HG03135 (cell line): ENCODE measurements around the gene HEYL.

Experiments
- ATAC-seq: cut with Tn5 transposase; IDR thresholded peaks from one replicate; pipeline ENCODE4 v1.9.1; 2021; ENCODE audit warnings: mild to moderate bottlenecking, moderate library complexity; ENCODE audit not compliant: unreplicated experiment

Gene HEYL

DNA sequence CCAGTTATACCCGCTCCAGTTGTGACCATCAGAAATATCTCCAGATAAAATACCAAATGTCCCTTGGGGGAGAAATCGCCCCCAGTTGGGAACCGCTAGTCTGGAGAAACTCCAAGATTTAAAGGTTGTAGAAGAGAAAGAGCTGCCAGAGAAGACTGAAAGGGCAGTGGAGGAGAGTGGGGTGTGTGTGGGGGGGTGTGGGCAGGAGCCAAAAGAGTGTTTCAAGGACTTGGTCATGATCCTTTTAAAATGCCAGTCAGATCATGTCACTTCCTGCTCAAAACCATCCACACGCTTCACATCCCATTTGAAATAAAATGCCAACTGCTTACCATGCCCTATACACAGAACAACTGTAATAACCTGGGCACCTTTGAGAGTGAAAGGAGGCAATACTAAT, 3.4 kb upstream of the HEYL start:
- no peak for ATAC-seq

DNA sequence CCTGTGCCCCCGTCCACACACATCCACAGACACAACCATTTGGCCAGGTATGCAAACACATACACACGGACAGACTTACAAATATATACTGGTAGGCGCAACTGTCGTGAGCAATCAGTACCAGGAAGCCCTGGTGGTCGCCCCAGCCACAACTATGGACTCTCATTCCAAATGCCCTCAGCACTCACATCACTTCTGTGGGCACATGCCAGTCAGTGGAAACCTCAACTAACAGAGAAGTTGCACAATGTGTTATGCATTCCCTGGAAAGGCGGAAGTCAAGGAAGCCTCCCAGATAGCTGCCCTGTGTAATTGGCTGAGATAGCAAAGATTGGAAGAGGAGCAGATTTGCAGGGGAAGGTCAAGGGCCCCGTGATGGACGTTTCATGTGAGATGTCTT, 1.4 kb upstream of the HEYL start:
- ATAC-seq = no peak

DNA sequence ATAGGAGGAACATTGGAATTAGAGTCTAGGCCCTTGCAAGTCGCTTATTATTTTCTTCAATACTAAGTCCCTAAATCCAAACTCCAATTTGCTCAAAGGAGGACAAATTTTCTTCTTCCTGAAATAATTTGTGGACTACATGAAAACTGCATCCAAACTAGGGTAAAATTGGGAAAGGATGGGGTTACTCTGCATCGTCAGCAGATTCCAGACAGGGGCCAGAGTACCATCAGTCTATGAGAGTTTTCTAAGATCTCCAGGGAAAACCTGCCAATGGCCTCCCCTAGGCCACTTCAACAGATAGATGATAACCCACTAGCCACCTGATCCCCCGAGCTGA, 508 bp downstream of the HEYL start:
- no peak for ATAC-seq

DNA sequence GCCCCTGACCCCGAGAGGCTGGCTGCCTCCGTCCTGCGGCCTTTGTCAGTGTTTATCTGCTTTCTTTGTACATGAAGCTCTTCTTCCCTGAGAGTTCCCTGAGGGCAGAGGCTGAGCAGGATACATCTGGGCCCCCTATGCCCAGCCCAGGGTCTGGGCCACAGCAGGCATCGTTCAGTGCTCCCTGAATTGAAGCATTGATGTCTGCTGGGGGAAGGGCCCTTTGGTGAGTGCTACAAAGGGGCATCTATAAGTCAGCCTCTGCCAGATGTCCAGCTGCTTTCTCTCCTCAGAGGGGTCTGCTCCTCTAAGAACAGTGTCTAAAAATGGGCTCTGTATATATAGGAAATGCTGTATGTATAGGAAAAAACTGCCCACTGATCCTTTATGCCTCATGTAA, 2.1 kb downstream of the HEYL start:
- ATAC-seq = no peak

DNA sequence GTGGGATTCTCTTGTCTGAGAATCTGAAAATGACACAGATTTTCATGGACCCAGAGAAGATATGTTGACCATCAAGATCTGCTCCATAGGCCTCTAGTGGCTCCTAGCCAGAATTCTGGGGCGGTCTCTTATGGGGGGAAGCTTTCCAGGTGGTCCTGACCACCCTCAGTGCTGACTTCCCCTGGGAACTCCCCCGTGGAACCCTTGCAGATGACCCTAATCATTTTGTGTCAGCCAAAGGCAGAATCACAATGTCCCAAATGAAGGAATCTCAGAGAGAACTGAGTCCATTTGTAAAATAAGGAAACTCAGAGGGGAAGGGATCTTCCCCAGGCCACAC, 3.6 kb downstream of the HEYL start:
- ATAC-seq = no peak

DNA sequence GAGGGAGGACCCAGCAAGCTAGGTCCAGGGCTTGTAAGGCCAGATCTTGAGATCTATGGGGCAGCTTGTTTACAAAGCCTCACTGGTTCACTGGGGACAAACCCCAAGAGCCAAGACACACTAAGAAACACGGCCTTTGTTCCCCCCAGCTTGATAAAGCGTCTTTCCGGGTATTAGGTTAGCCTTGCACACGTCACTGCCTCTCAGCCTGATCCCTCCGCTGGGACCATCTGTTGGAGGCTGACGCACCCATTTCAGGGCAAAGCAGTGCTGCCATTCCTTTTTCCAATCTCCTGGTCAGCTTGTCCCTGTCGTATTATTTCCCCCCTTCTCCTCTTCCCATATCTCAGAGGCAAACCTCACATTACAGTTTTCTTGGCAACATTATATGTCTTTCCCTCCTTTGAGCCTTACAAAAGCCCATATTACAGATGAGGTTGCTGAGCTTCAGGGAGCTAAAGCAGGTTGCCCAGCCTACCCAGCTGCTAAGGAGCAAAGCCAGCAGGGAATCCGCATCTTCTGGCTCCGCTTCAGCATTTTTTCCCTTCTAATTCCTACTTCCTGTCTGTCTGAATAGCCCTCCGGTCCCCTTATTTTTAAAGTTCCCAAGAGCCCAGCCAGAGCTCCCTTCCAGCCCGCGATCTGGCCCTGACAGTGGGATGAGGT, 4.1 kb downstream of the HEYL start:
- no peak for ATAC-seq

DNA sequence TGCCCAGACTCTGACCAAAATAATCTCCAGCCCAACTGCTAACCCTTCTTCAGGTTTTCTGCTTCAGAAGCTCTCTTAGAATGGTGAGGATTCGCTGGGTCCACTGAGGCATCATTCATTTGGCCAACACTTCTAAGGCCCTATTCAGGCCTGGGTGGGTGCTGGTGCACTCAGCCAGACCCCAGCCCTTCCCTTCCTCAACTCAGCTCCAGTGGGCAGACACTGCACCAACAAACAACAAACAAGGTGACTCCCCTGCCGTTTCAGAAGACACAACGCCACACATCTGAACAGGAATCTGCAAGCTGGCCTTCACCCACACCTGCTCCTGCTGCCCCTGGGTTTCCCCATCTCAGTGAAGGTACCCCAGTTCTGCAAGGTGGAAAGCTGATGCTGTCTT, 6.0 kb downstream of the HEYL start:
- ATAC-seq = no peak

GRCh38 chr1:39632682-39633417, 6.6 kb downstream of the HEYL start:
- ATAC-seq = no peak

GRCh38 chr1:39632323-39632681, 7.1 kb downstream of the HEYL start:
- no peak for ATAC-seq

DNA sequence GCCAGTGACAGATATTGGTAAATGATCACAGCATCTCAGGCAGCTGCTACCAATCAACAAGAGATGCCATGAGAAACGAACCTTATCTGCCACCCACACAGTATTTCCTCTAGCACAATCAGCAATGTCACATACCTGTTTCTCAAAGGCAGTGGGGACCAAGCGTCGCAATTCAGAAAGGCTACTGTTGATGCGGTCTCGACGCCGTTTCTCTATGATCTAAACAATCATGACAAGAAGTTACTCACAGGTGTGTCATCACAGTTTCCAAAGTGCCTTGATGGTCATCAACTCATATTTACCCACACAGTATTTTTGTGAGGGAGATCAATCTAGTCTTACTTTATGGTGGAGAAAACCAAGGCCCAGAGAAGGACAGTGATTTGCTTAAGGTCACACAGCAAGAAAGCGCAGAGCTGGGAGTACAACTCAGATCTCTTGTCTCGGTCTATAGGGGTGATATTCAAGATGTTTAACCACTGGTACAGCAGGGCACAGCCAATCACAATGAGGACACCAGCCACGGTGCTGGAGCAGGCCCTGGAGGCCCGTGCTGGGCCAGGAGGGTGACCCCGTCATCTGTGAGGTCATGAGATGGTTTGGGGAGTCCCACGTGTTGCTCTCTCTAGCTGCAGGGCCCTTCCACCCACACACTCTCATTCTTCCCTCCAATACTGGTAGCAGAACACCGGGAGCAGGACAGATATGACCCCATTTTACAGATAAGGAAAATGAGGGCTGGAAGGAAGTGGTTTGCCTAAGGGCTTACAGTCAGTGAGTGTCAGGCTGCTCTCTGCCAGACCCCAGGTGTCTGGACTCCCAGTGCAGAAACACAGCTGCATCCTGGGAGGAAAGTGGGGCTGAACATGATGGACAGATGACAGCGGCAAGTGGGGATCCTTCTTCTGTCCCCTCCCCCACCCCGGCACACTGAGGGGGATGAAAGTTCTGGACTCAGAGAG, 7.8 kb downstream of the HEYL start:
- no peak for ATAC-seq

DNA sequence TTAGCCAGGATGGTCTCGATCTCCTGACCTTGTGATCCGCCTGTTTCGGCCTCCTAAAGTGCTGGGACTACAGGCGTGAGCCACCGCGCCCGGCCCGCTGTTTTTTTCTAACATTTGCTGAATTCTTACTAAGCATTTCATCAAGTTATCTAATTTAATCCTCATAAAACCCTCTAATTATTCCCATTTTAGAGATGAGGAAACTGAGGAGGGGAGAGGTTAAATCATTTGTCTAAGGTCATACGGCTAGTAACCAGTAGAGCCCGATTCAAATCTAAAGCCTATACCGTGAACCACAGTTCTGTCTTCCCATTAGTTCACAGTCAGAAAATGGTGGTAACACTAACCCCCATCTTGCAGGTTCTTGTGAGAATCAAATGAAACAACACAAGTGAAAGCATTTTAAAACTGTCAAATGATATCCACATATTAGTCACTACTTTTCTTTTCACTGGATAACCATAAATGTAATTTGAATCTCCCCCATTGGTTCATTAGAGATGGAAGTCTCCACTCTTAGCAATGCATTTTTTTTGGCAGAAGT, 10.6 kb downstream of the HEYL start:
- no peak for ATAC-seq

- ATAC-seq = no peak
Measured at GRCh38 chr1:39626646-39627045, 12.8 kb downstream of the HEYL start.

DNA sequence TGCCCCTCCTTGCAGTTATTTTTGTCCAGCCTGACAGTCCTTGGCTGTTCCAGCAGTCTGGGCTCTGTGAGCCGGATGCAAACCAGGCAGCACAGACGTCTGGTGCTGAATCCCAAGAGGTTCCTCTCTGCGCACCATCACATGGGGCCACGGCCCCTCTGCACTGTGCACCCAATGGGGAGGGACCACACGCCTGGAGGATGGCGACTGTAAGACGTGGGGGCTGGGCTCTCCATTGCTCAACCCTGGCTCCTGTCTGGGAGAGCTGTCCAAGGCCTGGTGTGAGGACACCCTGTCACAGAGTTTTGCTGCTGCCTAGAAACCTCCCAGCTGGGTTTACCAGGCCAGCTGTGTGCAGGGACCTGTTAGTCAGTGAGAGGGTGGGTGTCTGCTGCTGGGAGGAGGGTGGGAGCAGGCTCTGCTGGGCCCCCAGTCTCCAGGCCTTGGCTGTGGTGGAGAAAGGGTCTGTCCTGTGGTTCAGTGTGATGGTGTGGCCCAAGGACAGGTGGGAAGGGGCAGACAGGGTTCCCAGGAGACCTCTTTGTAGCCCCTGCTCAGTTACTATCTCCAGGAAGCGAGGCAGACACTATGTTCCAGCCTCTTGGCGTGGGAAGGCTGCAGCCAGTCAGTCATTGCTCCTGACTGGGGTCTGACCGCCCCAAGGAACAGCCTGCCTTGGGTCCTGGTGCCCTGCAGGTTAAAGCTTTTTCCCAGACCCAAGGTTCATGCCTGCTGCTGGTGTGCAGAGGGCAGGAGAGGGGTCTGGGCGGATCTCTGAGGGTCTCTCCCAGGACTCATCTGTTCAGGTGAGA, 13.8 kb downstream of the HEYL start:
- ATAC-seq = no peak

- ATAC-seq = no peak
Measured at GRCh38 chr1:39625009-39625408, 14.4 kb downstream of the HEYL start.

DNA sequence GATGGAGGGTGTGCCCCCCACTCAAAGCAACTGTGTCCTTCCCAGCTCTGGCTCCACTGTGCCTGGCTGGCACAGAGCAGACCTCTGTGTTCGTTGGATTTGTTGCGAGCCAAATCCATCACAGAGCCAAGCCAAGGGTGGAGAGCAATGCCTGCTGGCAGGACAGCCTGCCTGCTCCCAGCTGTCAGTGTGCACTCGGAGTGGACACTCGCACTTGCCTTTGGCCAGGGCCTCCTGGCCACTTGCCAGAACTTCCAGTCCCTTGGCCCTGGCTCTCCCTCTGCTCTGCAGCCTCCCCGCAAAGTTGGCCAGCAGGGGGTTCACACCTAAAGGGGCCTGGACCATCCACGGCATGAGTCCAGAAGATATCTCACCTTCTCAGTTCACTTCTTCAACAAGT, 16.4 kb downstream of the HEYL start:
- ATAC-seq = no peak

GRCh38 chr1:39622427-39622826, 17.0 kb downstream of the HEYL start:
- no peak for ATAC-seq

- no peak for ATAC-seq
Measured at GRCh38 chr1:39620659-39621165, 18.7 kb downstream of the HEYL start.

DNA sequence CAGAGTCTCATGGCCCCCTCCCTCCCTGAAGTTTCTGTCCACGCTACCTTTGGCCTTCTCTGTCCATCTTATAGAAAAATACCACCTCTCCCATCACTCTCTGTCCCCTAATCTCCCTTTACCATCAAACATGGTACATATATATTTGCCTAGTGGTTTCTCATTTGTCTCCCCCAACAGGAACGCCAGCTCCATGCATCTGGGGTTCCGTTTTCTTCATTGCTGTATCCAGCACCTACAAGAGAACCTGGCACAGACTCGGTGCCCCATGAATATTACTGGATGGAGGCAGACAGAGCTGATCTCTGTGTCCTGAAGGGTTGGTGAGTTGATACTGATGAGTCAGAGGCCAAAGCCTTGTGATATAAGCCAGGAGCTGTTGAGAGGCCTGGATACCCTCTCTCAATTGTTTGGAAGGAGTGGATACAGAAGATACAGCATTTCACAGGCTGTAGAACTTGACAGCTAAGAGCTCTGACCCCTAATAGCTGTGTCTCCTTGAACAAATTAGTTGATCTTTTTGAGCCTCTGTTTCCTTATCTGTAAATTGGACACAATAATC, 21.9 kb downstream of the HEYL start:
- ATAC-seq = no peak

DNA sequence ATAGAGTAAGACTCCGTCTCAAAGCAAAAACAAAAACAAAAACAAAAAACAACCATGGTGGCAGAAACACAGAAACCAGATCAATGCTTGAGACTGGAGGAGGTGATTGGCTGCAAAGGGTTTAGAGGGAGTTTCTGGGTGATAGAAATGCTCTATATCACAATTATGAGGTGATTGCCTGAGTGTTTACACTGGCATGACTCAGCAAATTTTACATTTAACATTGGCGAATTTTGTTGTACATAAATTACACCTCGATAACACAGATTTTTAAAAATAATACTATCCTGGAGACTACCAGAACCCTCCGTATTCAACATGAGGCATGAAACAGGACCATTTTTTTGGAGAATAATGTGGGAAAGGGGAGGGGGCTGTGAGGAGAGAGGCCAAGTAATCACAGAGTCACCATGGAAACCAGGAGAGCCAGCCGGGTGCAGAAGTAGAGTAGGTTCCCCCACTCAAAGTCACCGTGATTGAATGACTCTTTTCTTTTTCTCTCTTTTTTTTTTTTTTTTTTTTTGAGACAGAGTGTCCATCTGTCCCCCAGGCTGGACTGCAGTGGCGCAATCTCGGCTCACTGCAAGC, 24.3 kb downstream of the HEYL start:
- ATAC-seq = no peak

DNA sequence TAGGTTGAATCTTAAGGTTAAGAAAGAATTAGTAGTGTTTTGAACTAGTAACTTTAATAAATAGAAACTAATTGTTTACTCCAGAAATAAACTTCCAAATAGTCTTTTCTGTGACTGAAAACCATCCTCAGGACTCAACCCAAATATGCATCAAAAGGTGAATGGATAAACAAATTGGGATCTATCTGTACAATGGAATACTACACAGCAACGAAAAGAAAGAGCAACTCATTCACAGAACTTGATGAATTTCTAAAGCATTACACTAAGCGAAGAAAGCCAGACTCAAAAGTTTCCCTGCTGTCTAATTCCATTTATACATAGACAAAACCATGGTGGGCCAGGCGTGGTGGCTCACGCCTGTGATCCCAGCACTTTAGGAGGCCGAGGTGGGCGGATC, 25.0 kb downstream of the HEYL start:
- no peak for ATAC-seq
